ENCODE measurements around the gene CNN2.

Gene CNN2

GRCh38 chr19:1026783-1027649 is 608 bp downstream of the CNN2 start:
- no peak for DNase-seq (ENCODE audit: low read depth)

- no peak for DNase-seq (ENCODE audit: low read depth)
Observed at GRCh38 chr19:1027650-1028061, 1.2 kb downstream of the CNN2 start.

GRCh38 chr19:1028062-1028926 is 1.9 kb downstream of the CNN2 start:
- DNase-seq (ENCODE audit: low read depth) = peak; percentile 87

- DNase-seq (ENCODE audit: low read depth) = no peak
Observed at GRCh38 chr19:1032264-1032867, 6.0 kb downstream of the CNN2 start.

GRCh38 chr19:1035998-1036621 is 9.7 kb downstream of the CNN2 start:
- no peak for DNase-seq (ENCODE audit: low read depth)

GRCh38 chr19:1037621-1038064 is 11.2 kb downstream of the CNN2 start:
- DNase-seq (ENCODE audit: low read depth) = no peak

- DNase-seq (ENCODE audit: low read depth) = no peak
Observed at GRCh38 chr19:1038978-1039645, 12.7 kb downstream of the CNN2 start.

GRCh38 chr19:1039646-1040475 is 13.5 kb downstream of the CNN2 start, which contains the start of gene ABCA7:
Gene ABCA7, plus strand, starts transcription at chr19:1040107. Its CDS starts 1,255 bp downstream, at chr19:1041362.
- peak; percentile 91 for DNase-seq (ENCODE audit: low read depth)

GRCh38 chr19:1040476-1041271 is 14.3 kb downstream of the CNN2 start:
- peak; percentile 87 for DNase-seq (ENCODE audit: low read depth)

GRCh38 chr19:1041272-1041834 is 14.9 kb downstream of the CNN2 start:
- DNase-seq (ENCODE audit: low read depth) = no peak

- DNase-seq (ENCODE audit: low read depth) = no peak
Observed at GRCh38 chr19:1041835-1042685, 15.7 kb downstream of the CNN2 start.

- DNase-seq (ENCODE audit: low read depth) = no peak
Observed at GRCh38 chr19:1042689-1043511, 16.5 kb downstream of the CNN2 start.

- DNase-seq (ENCODE audit: low read depth) = no peak
Observed at GRCh38 chr19:1045247-1045603, 18.8 kb downstream of the CNN2 start.

GRCh38 chr19:1046117-1046626 is 19.8 kb downstream of the CNN2 start:
- no peak for DNase-seq (ENCODE audit: low read depth)

- DNase-seq (ENCODE audit: low read depth) = no peak
Observed at GRCh38 chr19:1046836-1047695, 20.7 kb downstream of the CNN2 start.

GRCh38 chr19:1047696-1048147 is 21.3 kb downstream of the CNN2 start:
- DNase-seq (ENCODE audit: low read depth) = no peak

All from stromal cell of bone marrow (primary cell).